ENCODE results near the gene TNK1.

TNK1 gene

DNA sequence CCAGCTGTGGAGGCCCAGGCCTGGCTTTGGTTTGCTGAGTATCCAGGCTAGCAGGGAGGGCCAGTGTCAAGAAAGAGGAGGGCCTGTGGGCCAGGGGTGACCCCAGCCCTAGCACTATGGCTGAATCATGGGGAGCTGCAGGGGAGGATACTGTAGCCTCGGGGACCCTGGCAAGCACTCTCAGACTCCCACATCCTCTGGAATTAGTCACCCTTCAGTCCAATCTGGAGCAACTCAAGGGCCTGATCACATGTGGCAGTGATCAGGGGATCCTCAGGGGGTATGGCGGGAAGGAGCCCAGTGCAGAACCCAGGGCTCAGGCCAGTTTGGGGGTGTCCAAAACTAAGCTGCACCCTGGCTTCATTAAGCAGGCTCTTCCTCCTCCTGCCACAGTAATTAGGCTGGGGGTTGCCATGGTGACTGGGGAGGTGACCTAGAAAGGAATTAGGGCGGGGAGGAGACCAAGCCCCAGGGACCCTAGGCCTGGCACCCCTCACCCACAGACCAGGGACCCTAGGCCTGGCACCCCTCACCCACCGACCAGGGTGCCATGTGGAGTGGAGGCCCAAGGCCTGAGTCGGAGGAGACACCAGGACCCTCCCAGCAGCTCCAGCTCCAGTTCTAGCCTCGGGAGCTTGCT lies 32.6 kb downstream of the TNK1 start:
- DNase-seq, result no peak

DNA sequence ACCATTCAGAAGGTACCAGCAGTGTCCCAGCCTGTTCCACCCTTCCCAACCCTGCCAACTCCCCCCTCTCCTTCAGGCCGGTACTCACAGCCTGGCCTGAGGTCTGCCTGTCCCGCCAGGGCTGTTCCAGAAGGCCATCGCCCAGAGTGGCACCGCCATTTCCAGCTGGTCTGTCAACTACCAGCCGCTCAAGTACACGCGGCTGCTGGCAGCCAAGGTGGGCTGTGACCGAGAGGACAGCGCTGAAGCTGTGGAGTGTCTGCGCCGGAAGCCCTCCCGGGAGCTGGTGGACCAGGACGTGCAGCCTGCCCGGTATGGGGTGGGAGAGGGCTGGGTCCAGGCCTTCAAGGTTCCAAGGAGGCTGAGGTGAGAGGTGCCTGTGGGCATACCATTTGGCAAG lies 33.9 kb downstream of the TNK1 start:
- no peak for DNase-seq

DNA sequence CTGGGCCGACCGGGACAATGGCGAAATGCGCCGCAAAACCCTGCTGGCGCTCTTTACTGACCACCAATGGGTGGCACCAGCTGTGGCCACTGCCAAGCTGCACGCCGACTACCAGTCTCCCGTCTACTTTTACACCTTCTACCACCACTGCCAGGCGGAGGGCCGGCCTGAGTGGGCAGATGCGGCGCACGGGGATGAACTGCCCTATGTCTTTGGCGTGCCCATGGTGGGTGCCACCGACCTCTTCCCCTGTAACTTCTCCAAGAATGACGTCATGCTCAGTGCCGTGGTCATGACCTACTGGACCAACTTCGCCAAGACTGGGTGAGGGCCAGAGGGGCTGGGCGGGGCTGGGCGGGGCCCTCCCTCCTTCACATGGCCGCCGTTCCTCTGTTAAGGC lies 34.9 kb downstream of the TNK1 start:
- DNase-seq, result no peak

DNA sequence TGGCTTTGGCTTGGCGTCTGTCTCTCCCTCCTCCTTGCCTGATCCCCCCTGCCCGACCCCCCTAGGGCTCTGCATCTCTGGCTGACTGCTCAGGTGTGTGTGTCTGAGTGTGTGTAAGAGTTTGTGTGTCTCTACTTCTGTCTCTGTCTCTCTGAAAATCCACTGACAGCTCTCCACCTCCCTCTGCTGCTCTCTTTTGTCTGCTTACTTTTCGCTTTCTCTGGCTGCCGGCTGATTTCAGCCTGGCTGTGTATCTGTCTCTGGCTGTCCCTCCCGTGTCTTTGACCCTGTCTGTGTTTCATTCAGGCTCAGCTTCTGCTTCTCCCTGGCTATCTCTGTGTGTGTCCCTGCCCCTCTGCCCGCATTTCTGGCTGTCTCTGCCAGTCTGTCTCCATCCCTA lies 35.4 kb downstream of the TNK1 start:
- no peak for DNase-seq

- DNase-seq, result no peak
Measured at GRCh38 chr17:7417056-7417655, 36.3 kb downstream of the TNK1 start.

- DNase-seq, result no peak
Measured at GRCh38 chr17:7418472-7419152, 37.7 kb downstream of the TNK1 start.

- DNase-seq, result no peak
Measured at GRCh38 chr17:7419819-7420610, 39.1 kb downstream of the TNK1 start, which contains the start of gene SPEM1. SPEM1 (plus strand) TSS chr17:7420324; CDS start chr17:7420385, 61 bp downstream.

GRCh38 chr17:7421186-7421585 lies 40.3 kb downstream of the TNK1 start:
- no peak for DNase-seq

- DNase-seq, result no peak
Measured at GRCh38 chr17:7423679-7424078, 42.8 kb downstream of the TNK1 start.

GRCh38 chr17:7425316-7425715 lies 44.4 kb downstream of the TNK1 start, which contains the start of gene SPEM2:
SPEM2 (plus strand) TSS chr17:7425616; CDS start chr17:7425689, 73 bp downstream.
- DNase-seq, result no peak

DNA sequence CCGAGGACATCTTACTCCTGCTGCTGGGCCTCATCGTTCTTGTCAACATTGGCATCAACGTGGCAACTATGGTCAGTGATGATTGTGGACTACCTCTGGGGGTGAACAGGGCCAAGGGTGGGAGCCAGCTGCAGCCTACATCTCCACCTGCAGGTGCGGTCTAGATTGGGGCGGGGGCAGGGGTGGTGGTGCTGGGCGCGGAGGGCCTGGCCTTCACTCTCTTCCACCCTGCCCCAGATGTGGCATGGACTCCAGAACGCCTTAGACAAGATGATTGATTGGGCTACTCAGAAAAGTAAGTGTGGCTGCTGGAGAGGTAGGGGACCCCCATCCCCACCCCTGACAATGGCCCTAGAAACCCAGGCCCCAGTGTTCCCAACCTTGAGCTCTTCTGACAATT lies 44.9 kb downstream of the TNK1 start:
- DNase-seq, result no peak

DNA sequence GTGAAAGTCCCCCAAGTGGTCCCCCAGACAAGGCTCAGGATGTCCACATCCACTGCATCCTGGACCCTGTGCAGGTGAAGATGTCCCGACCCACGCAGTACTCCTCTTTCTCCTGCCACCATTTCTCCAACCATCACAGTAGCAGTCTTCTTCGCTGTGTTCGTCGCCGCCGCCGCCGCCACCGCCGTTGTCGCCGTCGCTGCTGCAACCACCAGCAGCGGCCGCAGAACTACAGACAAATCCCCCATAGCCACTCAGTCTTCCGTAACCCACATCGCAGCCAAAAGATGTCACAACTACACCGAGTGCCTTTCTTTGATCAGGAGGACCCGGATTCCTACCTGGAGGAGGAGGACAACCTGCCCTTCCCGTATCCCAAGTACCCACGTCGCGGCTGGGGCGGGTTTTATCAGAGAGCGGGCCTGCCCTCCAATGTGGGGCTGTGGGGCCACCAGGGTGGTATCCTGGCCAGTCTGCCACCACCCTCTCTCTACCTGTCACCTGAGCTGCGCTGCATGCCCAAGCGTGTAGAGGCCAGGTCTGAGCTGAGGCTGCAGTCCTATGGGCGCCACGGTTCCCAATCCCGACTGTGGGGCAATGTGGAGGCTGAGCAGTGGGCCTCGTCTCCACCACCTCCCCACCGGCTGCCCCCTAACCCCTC lies 45.4 kb downstream of the TNK1 start:
- no peak for DNase-seq

DNA sequence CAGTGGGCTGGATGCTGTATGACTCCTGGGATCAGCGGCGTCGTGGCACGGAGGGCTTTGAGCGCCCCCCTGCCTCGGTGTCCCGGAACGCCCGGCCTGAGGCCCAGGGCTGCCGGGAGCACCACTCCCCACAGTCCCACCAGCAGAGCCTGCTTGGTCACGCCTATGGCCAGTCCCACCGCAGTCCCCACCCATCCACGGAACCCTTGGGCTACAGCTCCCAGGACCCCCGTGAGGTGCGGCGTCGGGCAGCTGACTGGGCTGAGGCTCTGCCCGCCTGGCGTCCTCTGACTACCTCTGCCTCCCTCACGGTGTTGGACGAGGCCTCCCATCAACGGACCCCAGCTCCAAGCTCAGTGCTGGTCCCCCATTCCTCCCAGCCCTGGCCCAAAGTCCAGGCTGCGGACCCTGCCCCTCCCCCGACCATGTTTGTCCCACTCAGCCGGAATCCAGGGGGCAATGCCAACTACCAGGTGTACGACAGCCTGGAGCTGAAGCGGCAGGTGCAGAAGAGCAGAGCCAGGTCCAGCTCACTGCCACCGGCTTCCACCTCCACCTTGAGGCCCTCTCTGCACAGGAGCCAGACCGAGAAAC lies 46.1 kb downstream of the TNK1 start:
- no peak for DNase-seq

- no peak for DNase-seq
Measured at GRCh38 chr17:7427549-7427948, 46.7 kb downstream of the TNK1 start.

GRCh38 chr17:7428557-7428956 lies 47.7 kb downstream of the TNK1 start, which contains the start of gene SPEM3:
SPEM3 (plus strand) TSS chr17:7428857; CDS start chr17:7428903, 46 bp downstream.
- DNase-seq, result no peak

- no peak for DNase-seq
Measured at GRCh38 chr17:7429722-7430121, 48.8 kb downstream of the TNK1 start.

- DNase-seq, result no peak
Measured at GRCh38 chr17:7431231-7431630, 50.3 kb downstream of the TNK1 start.

GRCh38 chr17:7432296-7432695 lies 51.4 kb downstream of the TNK1 start:
- no peak for DNase-seq

GRCh38 chr17:7435676-7436555 lies 55.0 kb downstream of the TNK1 start:
- DNase-seq, result no peak

DNA sequence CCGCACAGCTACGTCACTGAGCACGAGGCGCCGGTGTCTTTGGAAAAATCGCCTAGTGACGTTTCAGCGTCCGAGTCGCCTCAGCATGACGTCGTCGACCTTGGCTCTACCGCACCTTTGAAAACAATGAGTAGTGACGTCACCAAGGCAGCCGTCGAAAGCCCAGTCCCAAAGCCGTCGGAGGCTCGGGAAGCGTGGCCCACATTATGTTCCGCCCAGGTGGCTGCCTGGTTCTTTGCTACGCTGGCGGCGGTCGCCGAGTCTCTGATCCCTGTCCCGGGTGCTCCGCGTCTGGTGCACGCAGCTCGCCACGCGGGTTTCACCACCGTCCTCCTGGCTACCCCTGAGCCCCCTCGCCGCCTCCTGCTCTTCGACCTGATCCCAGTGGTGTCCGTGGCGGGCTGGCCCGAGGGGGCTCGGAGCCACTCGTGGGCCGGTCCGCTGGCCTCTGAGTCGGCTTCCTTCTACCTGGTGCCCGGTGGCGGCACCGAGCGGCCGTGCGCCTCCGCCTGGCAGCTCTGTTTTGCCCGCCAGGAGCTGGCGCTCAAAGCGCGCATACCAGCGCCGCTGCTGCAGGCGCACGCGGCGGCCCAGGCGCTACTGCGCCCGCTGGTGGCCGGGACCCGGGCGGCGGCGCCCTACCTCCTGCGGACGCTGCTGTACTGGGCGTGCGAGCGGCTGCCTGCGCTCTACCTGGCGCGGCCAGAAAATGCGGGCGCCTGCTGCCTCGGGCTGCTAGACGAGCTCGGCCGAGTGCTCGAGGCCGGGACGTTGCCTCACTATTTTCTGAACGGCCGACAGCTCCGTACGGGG lies 55.9 kb downstream of the TNK1 start:
- no peak for DNase-seq
